Measurements from ENCODE around the gene GLP2R. TPM values are rescaled to one million over a fixed set of nuclear protein-coding genes. Genes with fewer than 3 reads are reported as not detected.
"Not testable (repeated sequence)": the region's sequence is repeated elsewhere in the genome, so short reads cannot be mapped to it uniquely, and the experiment has no call there.

The GLP2R gene, protein sequence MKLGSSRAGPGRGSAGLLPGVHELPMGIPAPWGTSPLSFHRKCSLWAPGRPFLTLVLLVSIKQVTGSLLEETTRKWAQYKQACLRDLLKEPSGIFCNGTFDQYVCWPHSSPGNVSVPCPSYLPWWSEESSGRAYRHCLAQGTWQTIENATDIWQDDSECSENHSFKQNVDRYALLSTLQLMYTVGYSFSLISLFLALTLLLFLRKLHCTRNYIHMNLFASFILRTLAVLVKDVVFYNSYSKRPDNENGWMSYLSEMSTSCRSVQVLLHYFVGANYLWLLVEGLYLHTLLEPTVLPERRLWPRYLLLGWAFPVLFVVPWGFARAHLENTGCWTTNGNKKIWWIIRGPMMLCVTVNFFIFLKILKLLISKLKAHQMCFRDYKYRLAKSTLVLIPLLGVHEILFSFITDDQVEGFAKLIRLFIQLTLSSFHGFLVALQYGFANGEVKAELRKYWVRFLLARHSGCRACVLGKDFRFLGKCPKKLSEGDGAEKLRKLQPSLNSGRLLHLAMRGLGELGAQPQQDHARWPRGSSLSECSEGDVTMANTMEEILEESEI
- not detected in 2 replicates for total RNA-seq (2012; rRNA removed)

DNA sequence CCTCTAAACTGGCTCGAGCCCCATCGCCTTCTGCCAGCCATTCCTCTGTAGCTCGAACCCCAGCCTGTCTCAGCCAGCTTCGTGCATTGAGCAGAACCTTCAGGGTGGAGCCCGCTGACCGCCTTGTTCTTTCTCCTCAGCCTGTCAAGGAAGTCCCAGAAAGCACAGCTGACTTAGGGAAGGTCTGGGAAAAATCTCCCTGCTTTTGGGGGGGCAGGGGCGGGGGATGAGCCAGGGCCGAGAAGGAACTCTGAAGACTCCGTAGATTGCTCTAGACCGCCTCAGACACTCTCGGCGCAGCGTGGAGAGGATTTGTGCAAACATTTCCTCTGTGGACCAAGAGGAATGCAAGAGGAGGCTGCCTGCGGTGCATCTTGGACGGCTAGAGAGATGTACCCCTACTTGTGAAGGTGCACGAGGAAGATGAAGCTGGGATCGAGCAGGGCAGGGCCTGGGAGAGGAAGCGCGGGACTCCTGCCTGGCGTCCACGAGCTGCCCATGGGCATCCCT, at the start of gene GLP2R:
Gene GLP2R (plus strand): TSS at position 284 of the 510 bp plus-strand sequence. CDS start 140 bp downstream, at position 424.
- Histone ChIP-seq H3K27me3 (ENCODE audit: control insufficient read depth, insufficient read depth, low read length) (no peaks in the 10 kb centered on the region), H3K9me3 (replicated peaks; ENCODE audit: low read length) (no peaks in the 10 kb centered on the region), H3K36me3 (ENCODE audit: insufficient read depth, low read length) (no peaks in the 10 kb centered on the region), H3K4me3 (ENCODE audit: low read length) (no peak within 1 kb of the TSS), H3K4me2 (ENCODE audit: low read length) (no peak within 1 kb of the TSS), H3K4me1 (ENCODE audit: control insufficient read depth, insufficient read depth, low read length) (no peaks in the 10 kb centered on the region), H3K9ac (ENCODE audit: low read depth, low read length) (no peak within 1 kb of the TSS)

GRCh38 chr17:9776911-9777310, 48.8 kb upstream of the GLP2R start:
- no peaks in the 10 kb centered on the region for H3K36me3 ChIP-seq (ENCODE audit: insufficient read depth, low read length)
- H3K4me1 ChIP-seq (ENCODE audit: control insufficient read depth, insufficient read depth, low read length) = no peaks in the 10 kb centered on the region
- H3K9me3 ChIP-seq (replicated peaks; ENCODE audit: low read length) = no peaks in the 10 kb centered on the region
- H3K4me2 ChIP-seq (ENCODE audit: low read length) = no peak overlapping the region
- H3K27me3 ChIP-seq (ENCODE audit: control insufficient read depth, insufficient read depth, low read length) = peaks cover 1% of the 10 kb centered on the region
- no peak overlapping the region for H3K9ac ChIP-seq (ENCODE audit: low read depth, low read length)
- H3K4me3 ChIP-seq (ENCODE audit: low read length) = no peak overlapping the region

- Histone ChIP-seq H3K36me3 (ENCODE audit: insufficient read depth, low read length) (no peaks in the 10 kb centered on the region), H3K27me3 (ENCODE audit: control insufficient read depth, insufficient read depth, low read length) (peaks cover 6% of the 10 kb centered on the region), H3K4me3 (ENCODE audit: low read length) (no peak overlapping the region), H3K9me3 (replicated peaks; ENCODE audit: low read length) (no peaks in the 10 kb centered on the region), H3K9ac (ENCODE audit: low read depth, low read length) (no peak overlapping the region), H3K4me2 (ENCODE audit: low read length) (no peak overlapping the region), H3K4me1 (ENCODE audit: control insufficient read depth, insufficient read depth, low read length) (no peaks in the 10 kb centered on the region)
Observed at GRCh38 chr17:9780552-9780951, 45.2 kb upstream of the GLP2R start.

- Histone ChIP-seq H3K27me3 (ENCODE audit: control insufficient read depth, insufficient read depth, low read length) (peaks cover 6% of the 10 kb centered on the region), H3K4me1 (ENCODE audit: control insufficient read depth, insufficient read depth, low read length) (no peaks in the 10 kb centered on the region), H3K9ac (ENCODE audit: low read depth, low read length) (no peak overlapping the region), H3K4me2 (ENCODE audit: low read length) (no peak overlapping the region), H3K4me3 (ENCODE audit: low read length) (no peak overlapping the region), H3K36me3 (ENCODE audit: insufficient read depth, low read length) (no peaks in the 10 kb centered on the region), H3K9me3 (replicated peaks; ENCODE audit: low read length) (no peaks in the 10 kb centered on the region)
Observed at GRCh38 chr17:9783050-9783449, 42.7 kb upstream of the GLP2R start.

GRCh38 chr17:9783465-9783864, 42.3 kb upstream of the GLP2R start:
- H3K27me3 ChIP-seq (ENCODE audit: control insufficient read depth, insufficient read depth, low read length); H3K4me1 ChIP-seq (ENCODE audit: control insufficient read depth, insufficient read depth, low read length); H3K9ac ChIP-seq (ENCODE audit: low read depth, low read length); H3K9me3 ChIP-seq (replicated peaks; ENCODE audit: low read length); H3K4me3 ChIP-seq (ENCODE audit: low read length); H3K4me2 ChIP-seq (ENCODE audit: low read length); H3K36me3 ChIP-seq (ENCODE audit: insufficient read depth, low read length): not testable (repeated sequence)

- Histone ChIP-seq H3K36me3 (ENCODE audit: insufficient read depth, low read length) (no peaks in the 10 kb centered on the region), H3K4me1 (ENCODE audit: control insufficient read depth, insufficient read depth, low read length) (no peaks in the 10 kb centered on the region), H3K27me3 (ENCODE audit: control insufficient read depth, insufficient read depth, low read length) (peaks cover 6% of the 10 kb centered on the region), H3K4me3 (ENCODE audit: low read length) (no peak overlapping the region), H3K9me3 (replicated peaks; ENCODE audit: low read length) (no peaks in the 10 kb centered on the region), H3K9ac (ENCODE audit: low read depth, low read length) (no peak overlapping the region), H3K4me2 (ENCODE audit: low read length) (no peak overlapping the region)
Observed at GRCh38 chr17:9784544-9784943, 41.2 kb upstream of the GLP2R start.

GRCh38 chr17:9788601-9789000, 37.1 kb upstream of the GLP2R start:
- Histone ChIP-seq H3K9ac (ENCODE audit: low read depth, low read length) (no peak overlapping the region), H3K4me1 (ENCODE audit: control insufficient read depth, insufficient read depth, low read length) (no peaks in the 10 kb centered on the region), H3K36me3 (ENCODE audit: insufficient read depth, low read length) (no peaks in the 10 kb centered on the region), H3K4me3 (ENCODE audit: low read length) (no peak overlapping the region), H3K27me3 (ENCODE audit: control insufficient read depth, insufficient read depth, low read length) (no peaks in the 10 kb centered on the region), H3K9me3 (replicated peaks; ENCODE audit: low read length) (no peaks in the 10 kb centered on the region), H3K4me2 (ENCODE audit: low read length) (no peak overlapping the region)

DNA sequence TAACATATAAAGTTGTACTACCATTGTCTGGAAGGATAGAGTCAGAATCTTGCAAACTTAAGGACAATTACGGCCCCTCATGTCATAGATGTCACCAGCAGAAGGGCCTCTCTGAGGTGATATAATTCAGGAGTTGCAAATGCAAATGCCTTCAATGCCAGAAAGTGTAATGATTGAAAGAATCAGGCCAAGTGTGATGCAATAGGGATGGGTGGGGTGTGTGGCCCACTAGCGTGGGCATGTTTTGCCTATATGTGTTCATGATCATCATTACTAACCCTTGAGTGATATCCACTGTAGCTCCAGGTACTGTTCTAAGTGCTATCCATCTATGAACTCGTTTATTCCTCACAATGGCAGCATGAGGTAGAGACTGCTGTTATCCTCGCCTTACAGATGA, 35.4 kb upstream of the GLP2R start:
- Histone ChIP-seq H3K9me3 (replicated peaks; ENCODE audit: low read length) (no peaks in the 10 kb centered on the region), H3K4me2 (ENCODE audit: low read length) (no peak overlapping the region), H3K36me3 (ENCODE audit: insufficient read depth, low read length) (no peaks in the 10 kb centered on the region), H3K9ac (ENCODE audit: low read depth, low read length) (no peak overlapping the region), H3K4me3 (ENCODE audit: low read length) (no peak overlapping the region), H3K4me1 (ENCODE audit: control insufficient read depth, insufficient read depth, low read length) (no peaks in the 10 kb centered on the region), H3K27me3 (ENCODE audit: control insufficient read depth, insufficient read depth, low read length) (no peaks in the 10 kb centered on the region)

DNA sequence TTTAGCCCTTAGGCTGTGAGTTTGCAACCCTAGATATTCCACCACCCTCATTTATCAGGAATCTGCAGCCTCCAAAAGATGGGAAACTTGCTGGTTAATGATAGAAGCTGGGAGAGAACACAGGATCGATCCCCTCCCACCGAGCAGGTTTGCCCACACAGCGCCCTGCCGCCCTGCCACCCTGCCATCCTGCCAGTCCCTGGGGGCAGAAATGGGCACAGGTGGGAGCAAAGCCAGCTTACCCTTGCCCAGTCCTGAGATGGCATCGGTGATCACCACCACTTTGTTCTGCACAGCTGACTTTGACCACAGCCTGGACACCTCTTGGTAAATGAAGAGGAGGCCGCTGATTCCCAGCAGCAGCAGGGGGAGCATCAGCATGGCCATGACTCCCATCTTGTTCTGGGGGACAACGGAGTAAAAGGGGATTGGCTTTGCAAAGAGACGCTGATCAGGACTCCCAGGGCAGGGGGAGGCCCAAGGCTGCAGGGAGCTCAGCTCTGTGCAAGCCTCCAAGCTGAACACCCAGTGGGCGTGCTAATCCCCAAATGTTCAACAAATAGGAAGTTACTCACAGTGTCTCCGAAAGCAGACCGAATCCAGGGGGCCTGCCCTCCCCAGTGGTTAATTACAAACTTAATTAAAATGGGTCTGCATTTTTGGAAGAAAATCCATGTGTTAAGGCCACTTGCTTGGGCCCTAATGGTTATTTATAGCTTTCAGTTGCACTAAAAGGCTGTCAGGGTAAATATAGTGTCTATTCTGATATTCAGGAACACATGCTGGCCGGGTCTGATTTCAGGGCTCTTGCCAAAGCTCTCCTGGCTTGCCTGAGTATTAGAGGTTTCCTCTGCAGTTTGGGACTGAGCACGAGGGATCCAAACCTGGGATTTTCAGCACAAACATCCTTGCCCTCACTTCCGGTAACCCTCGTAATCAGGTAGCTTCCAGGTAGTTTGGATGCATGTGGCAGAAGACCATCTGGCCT, 34.5 kb upstream of the GLP2R start, which contains the start of gene DHRS7C:
Gene DHRS7C (minus strand): TSS at position 704 of the 988 bp plus-strand sequence. CDS start 308 bp downstream, at position 396.
- Histone ChIP-seq H3K4me1 (ENCODE audit: control insufficient read depth, insufficient read depth, low read length) (no peaks in the 10 kb centered on the region), H3K9ac (ENCODE audit: low read depth, low read length) (no peak within 1 kb of the TSS), H3K4me3 (ENCODE audit: low read length) (no peak within 1 kb of the TSS), H3K27me3 (ENCODE audit: control insufficient read depth, insufficient read depth, low read length) (no peaks in the 10 kb centered on the region), H3K4me2 (ENCODE audit: low read length) (no peak within 1 kb of the TSS), H3K36me3 (ENCODE audit: insufficient read depth, low read length) (no peaks in the 10 kb centered on the region), H3K9me3 (replicated peaks; ENCODE audit: low read length) (no peaks in the 10 kb centered on the region)

DNA sequence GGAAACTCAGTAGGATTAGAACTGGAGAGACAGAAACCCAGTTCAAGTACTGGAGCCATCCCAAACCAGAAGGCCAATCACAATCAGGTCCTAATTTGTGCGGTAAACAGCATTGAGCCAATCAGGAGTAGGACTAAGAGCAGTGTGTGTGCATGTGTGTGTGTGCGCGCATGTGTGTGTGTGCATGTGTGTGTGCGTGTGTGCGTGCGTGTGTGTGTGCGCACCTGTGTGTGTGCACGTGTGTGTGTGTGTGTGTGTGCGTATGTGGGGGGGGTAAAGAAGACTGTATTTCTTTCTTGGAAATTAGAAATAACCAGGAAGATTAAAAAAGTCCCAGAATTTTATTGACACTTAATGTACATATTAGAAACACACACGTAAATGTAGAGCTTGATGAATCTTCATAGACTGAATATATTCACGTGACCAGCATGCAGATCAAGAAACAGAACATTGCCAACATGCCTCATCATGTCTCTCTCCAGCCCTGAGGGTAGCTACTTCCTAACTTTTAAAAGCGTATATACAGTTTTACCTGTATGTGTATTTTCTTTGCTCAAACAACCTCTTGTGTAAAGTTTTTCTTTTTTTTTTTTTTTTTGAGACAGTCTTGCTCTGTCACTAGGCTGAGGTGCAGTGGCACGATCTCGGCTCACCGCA, 33.4 kb upstream of the GLP2R start:
- no peaks in the 10 kb centered on the region for H3K27me3 ChIP-seq (ENCODE audit: control insufficient read depth, insufficient read depth, low read length)

DNA sequence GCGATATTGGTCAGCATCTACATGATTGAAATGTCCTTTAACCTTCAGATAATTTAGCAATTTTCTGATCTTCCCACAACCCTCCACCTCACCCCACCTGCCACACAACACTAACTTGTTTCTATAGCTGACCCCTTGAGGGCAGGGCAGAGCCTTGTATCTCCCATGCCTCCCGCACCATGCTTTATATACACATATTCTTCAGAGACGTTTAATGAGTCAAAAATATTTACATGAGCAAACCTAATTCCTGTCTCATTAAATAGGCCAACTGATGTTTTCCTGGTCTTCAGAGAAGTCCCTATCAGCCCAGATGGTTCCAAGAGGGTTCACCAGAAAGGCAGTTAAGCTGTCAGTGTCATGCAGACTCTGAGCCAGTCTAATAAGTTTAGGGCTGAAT, 27.7 kb upstream of the GLP2R start:
- no peaks in the 10 kb centered on the region for H3K9me3 ChIP-seq (replicated peaks; ENCODE audit: low read length)
- H3K27me3 ChIP-seq (ENCODE audit: control insufficient read depth, insufficient read depth, low read length) = no peaks in the 10 kb centered on the region
- no peaks in the 10 kb centered on the region for H3K36me3 ChIP-seq (ENCODE audit: insufficient read depth, low read length)
- H3K4me2 ChIP-seq (ENCODE audit: low read length) = no peak overlapping the region
- H3K4me3 ChIP-seq (ENCODE audit: low read length) = no peak overlapping the region
- H3K4me1 ChIP-seq (ENCODE audit: control insufficient read depth, insufficient read depth, low read length) = no peaks in the 10 kb centered on the region
- no peak overlapping the region for H3K9ac ChIP-seq (ENCODE audit: low read depth, low read length)

More for the DNA sequence above, 33.4 kb upstream of the GLP2R start:
- Histone ChIP-seq H3K9ac (ENCODE audit: low read depth, low read length) (no peak overlapping the region), H3K9me3 (replicated peaks; ENCODE audit: low read length) (no peaks in the 10 kb centered on the region), H3K4me1 (ENCODE audit: control insufficient read depth, insufficient read depth, low read length) (no peaks in the 10 kb centered on the region), H3K36me3 (ENCODE audit: insufficient read depth, low read length) (no peaks in the 10 kb centered on the region), H3K4me2 (ENCODE audit: low read length) (no peak overlapping the region), H3K4me3 (ENCODE audit: low read length) (no peak overlapping the region)

Measured in skeletal muscle satellite cell (primary cell).